ENCODE measurements around the gene MPC1. TPM values are rescaled to one million over a fixed set of nuclear protein-coding genes. Genes with fewer than 3 reads are reported as not detected.

MPC1 gene
- total and polyA plus RNA-seq, 2 experiments from 2014 or later = 15.5 to 39.4 TPM

- H3K4me2 ChIP-seq = no peak overlapping the region
Measured at GRCh38 chr6:166419717-166420116, 37.0 kb upstream of the MPC1 start.

More at GRCh38 chr6:166419717-166420116, 37.0 kb upstream of the MPC1 start:
- Histone ChIP-seq H3K4me3 (no peak overlapping the region), H2AFZ (no peak overlapping the region), H3K36me3 (ENCODE audit: insufficient read depth) (peaks cover 6% of the 10 kb centered on the region; the same call in 1 of the 2 replicates), H3K27me3 (ENCODE audit: insufficient read depth) (no peaks in the 10 kb centered on the region), H3K79me2 (replicated peaks; ENCODE audit: insufficient read depth) (no peaks in the 10 kb centered on the region), H3K9me2 (ENCODE audit: insufficient read depth) (0 out of 2 replicates have a peak, but pooled peaks cover 9% of the 10 kb centered on the region), H4K20me1 (replicated peaks; ENCODE audit: insufficient read depth) (no peaks in the 10 kb centered on the region), H3F3A (replicated peaks; ENCODE audit: low read depth) (no peaks in the 10 kb centered on the region), H3K27ac (ENCODE audit: low read depth) (no peak overlapping the region), H3K4me1 (ENCODE audit: insufficient read depth) (no peaks in the 10 kb centered on the region)
- no peak overlapping the region for H3K27ac Mint-ChIP-seq
- H3K27me3 Mint-ChIP-seq (ENCODE audit: insufficient read depth, low read depth, poor library complexity) = peaks cover 10% of the 10 kb centered on the region
- ATAC-seq (no peak), DNase-seq (ENCODE audit: low spot score) (no peak)
- TF ChIP-seq POLR2AphosphoS5 (IDR thresholded peaks at IDR 0.05; ENCODE audit: low read depth) (no peak), ZNF114 (CRISPR knock-in tag; IDR thresholded peaks at IDR 0.05) (no peak), ETS1 (IDR thresholded peaks at IDR 0.05) (no peak), ZNF331 (CRISPR knock-in tag; IDR thresholded peaks at IDR 0.05; ENCODE audit: low read depth) (no peak), ZNF462 (CRISPR knock-in tag; IDR thresholded peaks at IDR 0.05) (no peak), STAT1 (IDR thresholded peaks at IDR 0.05; ENCODE audit: unreplicated experiment) (no peak), NANOG (IDR thresholded peaks at IDR 0.05; ENCODE audit: borderline replicate concordance) (no peak), CREB1 (CRISPR knock-in tag; IDR thresholded peaks at IDR 0.05; ENCODE audit: low read depth) (no peak), JUNB (IDR thresholded peaks at IDR 0.05; ENCODE audit: unreplicated experiment) (no peak)
- TF ChIP-seq, protein P1, sequence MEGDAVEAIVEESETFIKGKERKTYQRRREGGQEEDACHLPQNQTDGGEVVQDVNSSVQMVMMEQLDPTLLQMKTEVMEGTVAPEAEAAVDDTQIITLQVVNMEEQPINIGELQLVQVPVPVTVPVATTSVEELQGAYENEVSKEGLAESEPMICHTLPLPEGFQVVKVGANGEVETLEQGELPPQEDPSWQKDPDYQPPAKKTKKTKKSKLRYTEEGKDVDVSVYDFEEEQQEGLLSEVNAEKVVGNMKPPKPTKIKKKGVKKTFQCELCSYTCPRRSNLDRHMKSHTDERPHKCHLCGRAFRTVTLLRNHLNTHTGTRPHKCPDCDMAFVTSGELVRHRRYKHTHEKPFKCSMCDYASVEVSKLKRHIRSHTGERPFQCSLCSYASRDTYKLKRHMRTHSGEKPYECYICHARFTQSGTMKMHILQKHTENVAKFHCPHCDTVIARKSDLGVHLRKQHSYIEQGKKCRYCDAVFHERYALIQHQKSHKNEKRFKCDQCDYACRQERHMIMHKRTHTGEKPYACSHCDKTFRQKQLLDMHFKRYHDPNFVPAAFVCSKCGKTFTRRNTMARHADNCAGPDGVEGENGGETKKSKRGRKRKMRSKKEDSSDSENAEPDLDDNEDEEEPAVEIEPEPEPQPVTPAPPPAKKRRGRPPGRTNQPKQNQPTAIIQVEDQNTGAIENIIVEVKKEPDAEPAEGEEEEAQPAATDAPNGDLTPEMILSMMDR (conservative IDR thresholded peaks at IDR 0.05; ENCODE audit: low read depth in 2 of 2) = no peak
- TF ChIP-seq, protein P2, sequence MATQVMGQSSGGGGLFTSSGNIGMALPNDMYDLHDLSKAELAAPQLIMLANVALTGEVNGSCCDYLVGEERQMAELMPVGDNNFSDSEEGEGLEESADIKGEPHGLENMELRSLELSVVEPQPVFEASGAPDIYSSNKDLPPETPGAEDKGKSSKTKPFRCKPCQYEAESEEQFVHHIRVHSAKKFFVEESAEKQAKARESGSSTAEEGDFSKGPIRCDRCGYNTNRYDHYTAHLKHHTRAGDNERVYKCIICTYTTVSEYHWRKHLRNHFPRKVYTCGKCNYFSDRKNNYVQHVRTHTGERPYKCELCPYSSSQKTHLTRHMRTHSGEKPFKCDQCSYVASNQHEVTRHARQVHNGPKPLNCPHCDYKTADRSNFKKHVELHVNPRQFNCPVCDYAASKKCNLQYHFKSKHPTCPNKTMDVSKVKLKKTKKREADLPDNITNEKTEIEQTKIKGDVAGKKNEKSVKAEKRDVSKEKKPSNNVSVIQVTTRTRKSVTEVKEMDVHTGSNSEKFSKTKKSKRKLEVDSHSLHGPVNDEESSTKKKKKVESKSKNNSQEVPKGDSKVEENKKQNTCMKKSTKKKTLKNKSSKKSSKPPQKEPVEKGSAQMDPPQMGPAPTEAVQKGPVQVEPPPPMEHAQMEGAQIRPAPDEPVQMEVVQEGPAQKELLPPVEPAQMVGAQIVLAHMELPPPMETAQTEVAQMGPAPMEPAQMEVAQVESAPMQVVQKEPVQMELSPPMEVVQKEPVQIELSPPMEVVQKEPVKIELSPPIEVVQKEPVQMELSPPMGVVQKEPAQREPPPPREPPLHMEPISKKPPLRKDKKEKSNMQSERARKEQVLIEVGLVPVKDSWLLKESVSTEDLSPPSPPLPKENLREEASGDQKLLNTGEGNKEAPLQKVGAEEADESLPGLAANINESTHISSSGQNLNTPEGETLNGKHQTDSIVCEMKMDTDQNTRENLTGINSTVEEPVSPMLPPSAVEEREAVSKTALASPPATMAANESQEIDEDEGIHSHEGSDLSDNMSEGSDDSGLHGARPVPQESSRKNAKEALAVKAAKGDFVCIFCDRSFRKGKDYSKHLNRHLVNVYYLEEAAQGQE (IDR thresholded peaks at IDR 0.05; ENCODE audit: unreplicated experiment) = no peak
- H3K9me3 Mint-ChIP-seq = peaks cover 11% of the 10 kb centered on the region
- no peak overlapping the region for H3K4me3 Mint-ChIP-seq
- H3K36me3 Mint-ChIP-seq (ENCODE audit: low read depth) = peaks cover 62% of the 10 kb centered on the region
- H3K4me1 Mint-ChIP-seq = peaks cover 6% of the 10 kb centered on the region; the same call in 2 of the 3 replicates

Data from GM23338 (cell line).